HG03139 (cell line): ENCODE measurements around the gene CCNF.
"Not testable (repeated sequence)": the region's sequence is repeated elsewhere in the genome, so short reads cannot be mapped to it uniquely, and the experiment has no call there.

Experiments
- ATAC-seq: cut with Tn5 transposase; IDR thresholded peaks from one replicate; pipeline ENCODE4 v1.9.1; 2021; ENCODE audit not compliant: unreplicated experiment

The CCNF gene

GRCh38 chr16:2429034-2429770 is at the start of gene CCNF:
Gene CCNF (plus strand): TSS chr16:2429447. CDS start chr16:2429482, 35 bp downstream.
- peak; percentile 81 for ATAC-seq

- ATAC-seq, result no peak
These were observed 45.7 kb upstream of the CCNF start for GRCh38 chr16:2383501-2383900.

GRCh38 chr16:2384426-2384825 is 44.8 kb upstream of the CCNF start:
- no peak for ATAC-seq

GRCh38 chr16:2385190-2385836 is 43.9 kb upstream of the CCNF start:
- ATAC-seq, result no peak

GRCh38 chr16:2385982-2386381 is 43.3 kb upstream of the CCNF start:
- ATAC-seq, result not testable (repeated sequence)

- ATAC-seq, result no peak
These were observed 42.3 kb upstream of the CCNF start for GRCh38 chr16:2386990-2387389.

GRCh38 chr16:2388139-2388874 is 40.9 kb upstream of the CCNF start:
- no peak for ATAC-seq

GRCh38 chr16:2388875-2389433 is 40.3 kb upstream of the CCNF start:
- no peak for ATAC-seq

- ATAC-seq, result no peak
These were observed 37.2 kb upstream of the CCNF start for GRCh38 chr16:2392025-2392424.

- ATAC-seq, result no peak
These were observed 30.7 kb upstream of the CCNF start for GRCh38 chr16:2398520-2398919.

- no peak for ATAC-seq
These were observed 25.1 kb upstream of the CCNF start for GRCh38 chr16:2404099-2404498.

GRCh38 chr16:2415085-2415484 is 14.2 kb upstream of the CCNF start:
- ATAC-seq, result no peak

GRCh38 chr16:2420035-2420434 is 9.2 kb upstream of the CCNF start:
- ATAC-seq, result no peak

- no peak for ATAC-seq
These were observed 7.0 kb upstream of the CCNF start for GRCh38 chr16:2422123-2422867.

GRCh38 chr16:2424061-2425007 is 4.9 kb upstream of the CCNF start:
- ATAC-seq, result no peak

GRCh38 chr16:2425008-2425518 is 4.2 kb upstream of the CCNF start:
- ATAC-seq, result no peak

- no peak for ATAC-seq
These were observed 3.3 kb upstream of the CCNF start for GRCh38 chr16:2425825-2426430.

- no peak for ATAC-seq
These were observed 2.3 kb upstream of the CCNF start for GRCh38 chr16:2426941-2427361.

GRCh38 chr16:2427526-2427925 is 1.7 kb upstream of the CCNF start:
- no peak for ATAC-seq
